UCSD-AML1 (cell line): ENCODE results near the gene IL22.
"Not testable (repeated sequence)": the region's sequence is repeated elsewhere in the genome, so short reads cannot be mapped to it uniquely, and the experiment has no call there.

ENCODE experiments used
- DNase-seq: peaks from one replicate; lab custom pipeline; 2025; ENCODE audit not compliant: unreplicated experiment; lab: John Stamatoyannopoulos, UW

Gene IL22

DNA sequence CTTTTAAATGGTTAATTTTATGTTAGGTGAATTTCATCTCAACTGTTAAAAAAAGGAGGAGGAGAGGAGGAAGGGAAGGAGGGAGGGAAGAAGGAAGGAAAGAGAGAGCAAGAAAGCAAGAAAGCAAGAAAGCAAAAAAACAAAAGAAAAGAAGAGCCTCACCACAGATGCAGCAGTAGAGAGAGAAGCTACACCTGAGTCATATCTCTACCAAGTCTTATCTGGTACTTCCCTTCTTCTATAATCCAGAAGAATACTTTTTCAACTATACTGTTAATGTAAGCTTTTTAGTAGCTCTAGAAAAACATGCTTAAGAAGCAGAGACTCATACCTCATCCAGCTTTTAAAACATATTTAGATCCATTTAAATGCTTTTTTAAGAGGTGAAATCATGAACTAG, 22.2 kb downstream of the IL22 start:
- no peak for DNase-seq

- DNase-seq: no peak
These were observed 23.4 kb downstream of the IL22 start for GRCh38 chr12:68229956-68230355.

DNA sequence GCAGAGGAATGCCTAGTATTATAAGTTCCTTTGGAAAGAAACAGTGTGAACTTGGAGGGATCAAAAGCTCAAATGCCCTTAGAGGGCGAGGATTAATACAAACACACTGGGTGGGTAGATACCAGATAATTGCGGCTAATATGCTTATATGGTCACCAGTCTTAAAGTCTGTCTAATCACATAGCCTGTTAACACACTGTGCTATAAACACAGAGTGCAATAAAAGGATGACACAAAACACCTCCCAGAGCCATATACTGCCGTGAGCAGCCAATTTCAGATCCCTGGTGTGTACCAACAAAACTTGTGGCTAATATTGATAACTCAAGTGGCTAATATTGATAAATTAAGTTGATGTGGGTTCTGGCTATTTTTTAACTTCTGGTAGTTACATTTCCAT, 26.0 kb downstream of the IL22 start:
- no peak for DNase-seq

- DNase-seq: no peak
These were observed 27.6 kb downstream of the IL22 start, which contains the start of gene IL26 for GRCh38 chr12:68225576-68226476. TSS of gene IL26 (minus strand) at chr12:68225810. CDS start at chr12:68225756, 54 bp downstream.

DNA sequence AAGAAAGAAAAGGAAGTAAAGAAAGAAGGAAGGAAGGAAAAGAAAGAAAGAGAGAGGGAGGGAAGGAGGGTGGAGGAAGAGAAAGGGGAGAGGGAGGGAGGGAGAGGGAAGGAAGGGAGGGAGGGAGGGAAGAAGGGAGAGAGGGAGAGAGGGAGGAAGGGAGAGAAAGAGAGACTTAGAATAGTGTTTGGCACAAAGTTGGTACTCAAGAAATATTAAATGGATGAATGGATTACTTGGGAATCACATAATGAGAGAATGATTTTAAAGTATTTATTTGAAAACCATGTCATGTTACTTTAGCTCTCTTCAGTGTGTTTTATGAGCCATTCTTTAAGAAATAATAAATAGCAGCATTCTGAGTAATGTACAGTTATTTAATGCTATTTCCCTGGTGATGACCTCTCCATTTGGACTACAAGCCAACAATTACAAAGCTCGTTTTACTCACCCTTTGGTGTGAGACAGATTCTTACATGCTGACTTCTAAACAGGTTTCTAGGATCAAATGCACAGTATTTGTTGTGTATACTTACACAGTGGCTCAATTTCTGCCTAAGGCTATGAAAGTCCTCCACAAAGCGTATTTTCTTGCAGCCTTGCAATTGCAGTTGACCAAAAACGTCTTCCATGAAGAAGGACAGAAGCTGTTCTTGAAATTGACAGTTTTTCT, 28.7 kb downstream of the IL22 start:
- no peak for DNase-seq

- DNase-seq: peak; percentile 59
These were observed 30.2 kb downstream of the IL22 start for GRCh38 chr12:68223067-68223747.

DNA sequence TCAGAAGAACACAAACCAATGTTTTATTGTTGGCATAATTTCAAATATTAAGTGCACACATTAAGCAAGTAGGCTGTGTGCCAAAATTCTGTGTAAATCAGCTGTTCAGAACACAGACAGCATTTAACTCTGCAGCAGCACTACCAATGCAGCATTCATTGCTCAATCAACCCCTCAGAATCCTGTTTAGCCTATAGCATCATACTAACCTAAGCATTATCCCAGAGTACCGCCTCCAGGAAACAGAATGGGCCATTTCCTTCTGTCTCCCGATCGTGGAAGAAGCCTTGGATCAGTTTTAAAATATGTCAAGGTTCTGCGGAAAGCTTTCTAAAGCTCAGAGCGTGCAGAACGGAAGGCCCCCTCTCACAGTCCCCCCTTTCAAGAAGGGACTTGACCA, 31.1 kb downstream of the IL22 start:
- DNase-seq: no peak

DNA sequence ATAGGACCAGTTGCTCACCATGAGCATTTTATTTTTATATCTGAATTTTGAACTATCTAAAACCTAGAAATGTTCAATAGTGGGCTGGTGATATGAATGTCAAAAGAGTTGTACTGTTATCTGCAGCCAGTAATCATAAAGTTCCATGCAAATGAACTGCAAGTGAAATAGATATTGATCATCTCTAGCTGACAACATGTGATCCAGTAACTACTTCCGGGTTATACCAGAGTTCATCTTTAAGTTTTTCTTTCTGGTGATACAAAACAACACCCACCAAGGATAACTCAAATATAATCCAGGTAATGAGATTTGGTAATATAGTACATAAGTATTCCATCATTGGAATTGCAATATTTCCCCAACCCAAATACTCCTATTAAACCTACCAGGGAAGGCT, 31.9 kb downstream of the IL22 start:
- DNase-seq: no peak

- DNase-seq: no peak
These were observed 42.5 kb downstream of the IL22 start for GRCh38 chr12:68210875-68211274.

DNA sequence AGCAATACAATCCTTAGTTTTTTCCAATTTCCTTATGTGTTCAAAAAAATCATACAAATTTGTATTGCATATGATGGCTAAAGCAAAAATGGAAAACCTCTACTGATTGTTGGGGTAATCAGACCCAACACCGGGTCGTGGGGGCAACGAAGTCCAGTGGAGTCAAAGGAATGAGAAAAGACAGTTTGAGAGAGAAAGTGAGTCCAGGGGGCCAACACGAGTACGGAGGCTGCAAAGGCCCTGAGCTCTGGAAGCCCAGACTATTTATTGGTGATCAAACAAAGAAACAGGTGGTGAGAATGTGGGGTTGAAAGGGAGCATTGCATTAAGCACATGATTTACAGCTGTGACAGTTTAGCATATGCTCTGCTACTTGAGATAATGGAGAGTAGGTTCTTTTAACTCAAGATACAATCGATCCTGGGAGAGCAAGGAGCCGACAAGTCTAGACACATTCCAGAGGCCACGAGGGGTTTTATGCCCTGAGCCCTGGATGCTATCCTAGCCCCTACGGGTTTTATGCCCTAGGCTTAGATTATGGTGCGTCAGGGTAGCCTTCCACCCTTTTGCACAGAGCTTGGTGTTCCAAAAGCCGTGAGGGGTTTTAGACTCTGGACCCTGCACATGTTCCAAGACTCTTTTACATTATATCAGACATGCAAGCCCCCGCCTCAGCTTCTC, 44.2 kb downstream of the IL22 start:
- not testable (repeated sequence) for DNase-seq

DNA sequence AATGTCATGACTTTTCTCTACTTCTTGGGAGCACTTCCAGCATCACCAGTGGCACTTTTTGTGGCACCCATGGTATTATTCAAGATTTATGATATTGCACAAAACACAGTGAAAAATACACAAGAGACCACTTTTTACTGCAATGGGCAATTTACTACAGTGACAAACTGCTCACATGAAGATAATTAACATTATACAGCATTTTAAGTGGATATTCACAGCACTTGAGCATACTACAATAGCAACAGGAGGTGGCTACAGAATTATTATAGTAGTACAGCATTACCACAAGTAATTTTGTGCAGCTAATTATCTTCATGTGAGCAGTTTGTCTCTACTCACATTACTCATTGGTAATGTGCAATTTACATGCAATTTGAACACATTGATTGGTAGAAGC, 46.1 kb downstream of the IL22 start:
- DNase-seq: no peak

DNA sequence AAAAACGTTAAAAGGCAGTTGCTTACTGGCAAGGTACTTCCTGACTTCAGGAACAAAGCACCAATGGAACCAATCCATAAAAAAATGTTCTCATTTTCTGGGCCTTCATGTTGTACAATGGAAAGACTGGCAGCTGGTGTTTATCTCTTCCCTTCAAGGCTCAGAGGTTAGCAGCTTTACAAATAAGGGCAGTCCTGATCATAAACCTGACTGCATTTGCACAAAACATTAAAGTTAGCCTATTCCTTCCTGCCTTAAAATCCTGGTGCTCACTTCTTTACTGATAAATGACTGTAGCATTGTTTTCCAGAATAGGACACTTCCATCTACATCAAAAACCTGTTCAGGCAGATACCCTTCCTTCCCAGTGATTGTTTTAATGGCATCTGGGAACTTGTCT, 47.0 kb downstream of the IL22 start:
- no peak for DNase-seq

GRCh38 chr12:68203460-68203875, 49.9 kb downstream of the IL22 start:
- no peak for DNase-seq

DNA sequence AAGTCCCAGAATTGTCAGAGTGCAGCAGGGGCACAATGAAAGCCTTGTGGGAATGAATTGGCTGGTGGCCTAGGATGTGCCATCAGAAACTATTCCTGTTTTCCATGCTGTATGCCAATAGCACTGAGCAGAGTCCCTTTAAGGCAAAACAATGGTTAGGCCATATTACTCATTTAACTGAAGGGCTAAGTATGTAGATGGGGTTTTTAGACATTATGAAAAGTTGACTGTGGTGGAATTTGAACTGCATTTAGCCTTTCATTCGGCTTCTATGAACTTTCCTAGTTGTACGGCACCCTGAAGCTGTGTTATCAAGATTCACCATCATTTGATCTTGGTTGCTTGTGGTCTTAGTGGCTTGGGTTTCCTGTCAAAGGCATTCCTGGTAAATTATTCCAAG, 52.5 kb downstream of the IL22 start:
- no peak for DNase-seq

DNA sequence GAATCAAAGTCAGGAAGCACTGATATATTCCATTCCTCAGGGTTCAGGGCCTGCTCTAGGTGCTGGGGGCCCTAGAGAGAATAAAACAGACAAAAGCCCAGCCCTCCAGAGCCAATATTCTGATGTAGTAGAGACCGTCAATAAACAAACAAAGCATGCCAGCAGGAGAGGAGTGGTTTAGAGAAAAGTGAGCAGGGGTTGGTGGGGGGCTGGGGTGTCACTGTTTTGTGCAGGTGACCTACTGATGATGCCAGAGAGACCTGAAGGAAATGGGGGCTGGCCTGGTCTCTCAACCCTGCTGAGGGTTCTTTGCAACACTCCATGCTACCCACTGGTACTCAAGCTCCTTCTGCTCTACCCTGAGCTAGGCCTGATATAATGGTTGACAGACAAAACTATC, 54.3 kb downstream of the IL22 start:
- DNase-seq: no peak

DNA sequence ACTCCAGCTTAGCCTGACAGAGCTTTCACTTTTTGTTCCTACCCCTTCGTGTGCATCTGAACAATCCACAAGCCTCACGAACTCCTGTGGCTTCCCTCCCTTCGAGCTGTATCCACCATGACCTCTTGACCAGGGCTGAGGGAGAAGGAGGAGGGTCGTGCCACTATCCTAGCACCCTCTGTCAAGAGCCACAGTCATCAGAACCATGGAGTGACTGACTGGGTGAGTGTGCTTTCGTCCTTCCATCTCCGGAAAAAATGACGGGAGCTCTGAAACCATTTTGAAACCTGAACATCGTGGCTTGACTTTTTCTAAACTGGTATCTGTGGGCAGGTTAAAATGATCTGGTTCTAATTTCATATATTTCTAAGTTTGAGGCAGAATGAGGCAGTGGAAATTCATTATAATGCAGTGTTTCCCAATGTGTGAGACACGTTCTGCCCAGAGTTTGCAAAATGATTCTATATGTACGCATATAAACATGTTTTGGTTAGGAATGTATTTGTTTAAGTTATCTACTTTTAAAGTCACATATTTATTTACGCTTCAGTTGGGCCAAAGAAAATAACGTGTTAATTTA, 54.8 kb downstream of the IL22 start:
- DNase-seq: no peak
